Peyer's patch (tissue), 4 donors: ENCODE data around the gene CD300H. TPM values are rescaled to one million over a fixed set of nuclear protein-coding genes. Genes with fewer than 3 reads are reported as not detected.

Source experiments
- DNase-seq, 3 donors: peaks; one replicate each; pipeline ENCODE4 v3.0.0-alpha.2; 2017 to 2019
- H3K27ac ChIP-seq, 4 donors: fragments of 200-600 bp; sonication (generic); one replicate each; pipeline ENCODE4 v1.5.1; 2016 to 2019
- H3K27me3 ChIP-seq, 2 donors: fragments of 200-600 bp; sonication (generic); one replicate each; pipeline ENCODE4 v1.5.1; 2019
- H3K36me3 ChIP-seq, 3 donors: fragments of 200-600 bp; sonication (generic); one replicate each; pipeline ENCODE4 v1.5.1; 2016 to 2019
- H3K4me1 ChIP-seq, 4 donors: fragments of 200-600 bp; sonication (generic); one replicate each; pipeline ENCODE4 v1.5.1; 2016 to 2019
- H3K4me3 ChIP-seq, 4 donors: fragments of 200-600 bp; sonication (generic); 1 replicate in 3 of 4; 2 replicates in 1 of 4; pipeline ENCODE4 v1.5.1; 2016 to 2019; ENCODE audit warnings: mild to moderate bottlenecking in 1 of 4
- H3K9me3 ChIP-seq, 4 donors: fragments of 200-600 bp; sonication (generic); one replicate each; pipeline ENCODE4 v1.5.1; 2016 to 2019; ENCODE audit warnings: mild to moderate bottlenecking in 1 of 4
- POLR2A ChIP-seq, 2 donors: fragments of 450-650 bp; IDR thresholded peaks; one replicate each; pipeline ENCODE4 v1.5.1; 2017; ENCODE audit warnings: antibody characterized with exemption in 2 of 2, mild to moderate bottlenecking in 2 of 2, moderate library complexity in 2 of 2
- total RNA-seq, 4 donors: library from RNA; depleted of rRNA; stranded (reverse); fragments of >200 nt; gene quantifications; one replicate each; pipeline ENCODE4 v1.1.0, GENCODE V29; 2016
- TF ChIP-seq, protein P1 (sequence below), 6 experiments: fragments of 450-650 bp in 4 of 6; fragments of 200-600 bp in 2 of 6; sonication (generic) in 1 of 6; IDR thresholded peaks; one replicate each; pipeline ENCODE4 v1.5.1; 2017 to 2019; ENCODE audit warnings: antibody characterized with exemption in 6 of 6, mild to moderate bottlenecking in 3 of 6, moderate library complexity in 1 of 6

Gene CD300H
- total RNA-seq = not detected

DNA sequence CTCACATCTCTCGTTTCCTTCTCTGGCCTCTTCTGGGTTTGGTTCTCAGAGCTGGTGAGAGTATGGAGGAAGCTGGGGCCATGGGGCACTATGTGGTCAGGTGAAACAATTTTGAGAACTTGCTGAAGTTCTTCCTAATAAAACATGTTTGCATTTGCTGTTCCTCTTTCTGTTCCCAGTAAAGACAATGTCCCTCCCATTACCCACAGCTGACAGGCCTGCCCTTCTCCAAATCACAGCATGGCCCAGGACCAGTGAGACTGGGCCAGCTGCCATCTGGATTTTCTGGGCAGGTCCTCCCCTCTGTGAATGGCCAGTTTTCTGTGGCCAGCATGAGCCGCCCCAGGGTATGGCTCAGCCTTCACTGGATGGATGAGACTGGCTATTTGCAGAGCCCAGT, at the start of gene CD300H:
Gene CD300H, minus strand, starts transcription at position 113 of the 400 bp plus-strand sequence.
- Histone ChIP-seq H3K9me3 (no peaks in the 10 kb centered on the region), H3K27ac (no peak within 1 kb of the TSS), H3K27me3 (no peaks in the 10 kb centered on the region), H3K4me1 (no peaks in the 10 kb centered on the region), H3K36me3 (no peaks in the 10 kb centered on the region), H3K4me3 (no peak within 1 kb of the TSS)
- TF ChIP-seq, protein P1, sequence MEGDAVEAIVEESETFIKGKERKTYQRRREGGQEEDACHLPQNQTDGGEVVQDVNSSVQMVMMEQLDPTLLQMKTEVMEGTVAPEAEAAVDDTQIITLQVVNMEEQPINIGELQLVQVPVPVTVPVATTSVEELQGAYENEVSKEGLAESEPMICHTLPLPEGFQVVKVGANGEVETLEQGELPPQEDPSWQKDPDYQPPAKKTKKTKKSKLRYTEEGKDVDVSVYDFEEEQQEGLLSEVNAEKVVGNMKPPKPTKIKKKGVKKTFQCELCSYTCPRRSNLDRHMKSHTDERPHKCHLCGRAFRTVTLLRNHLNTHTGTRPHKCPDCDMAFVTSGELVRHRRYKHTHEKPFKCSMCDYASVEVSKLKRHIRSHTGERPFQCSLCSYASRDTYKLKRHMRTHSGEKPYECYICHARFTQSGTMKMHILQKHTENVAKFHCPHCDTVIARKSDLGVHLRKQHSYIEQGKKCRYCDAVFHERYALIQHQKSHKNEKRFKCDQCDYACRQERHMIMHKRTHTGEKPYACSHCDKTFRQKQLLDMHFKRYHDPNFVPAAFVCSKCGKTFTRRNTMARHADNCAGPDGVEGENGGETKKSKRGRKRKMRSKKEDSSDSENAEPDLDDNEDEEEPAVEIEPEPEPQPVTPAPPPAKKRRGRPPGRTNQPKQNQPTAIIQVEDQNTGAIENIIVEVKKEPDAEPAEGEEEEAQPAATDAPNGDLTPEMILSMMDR (IDR thresholded peaks at IDR 0.05) = no peak
- no peak for TF ChIP-seq POLR2A (IDR thresholded peaks at IDR 0.05)
- DNase-seq = no peak

- H3K36me3 ChIP-seq = no peaks in the 10 kb centered on the region
- H3K27ac ChIP-seq = no peak overlapping the region
- H3K4me3 ChIP-seq = no peak overlapping the region
- TF ChIP-seq, protein P1 (IDR thresholded peaks at IDR 0.05) = no peak
- TF ChIP-seq POLR2A (IDR thresholded peaks at IDR 0.05) = no peak
- no peak for DNase-seq
- H3K27me3 ChIP-seq = no peaks in the 10 kb centered on the region
- peaks cover 0 to 7% (median 0%) of the 10 kb centered on the region in 4 donors for H3K4me1 ChIP-seq
- no peaks in the 10 kb centered on the region for H3K9me3 ChIP-seq
Measured at GRCh38 chr17:74616696-74617095, 49.4 kb upstream of the CD300H start.

GRCh38 chr17:74612046-74612445, 44.7 kb upstream of the CD300H start:
- Histone ChIP-seq H3K27ac (no peak overlapping the region), H3K4me1 (peaks cover 0 to 7% (median 0%) of the 10 kb centered on the region in 4 donors), H3K9me3 (no peaks in the 10 kb centered on the region), H3K4me3 (no peak overlapping the region), H3K36me3 (no peaks in the 10 kb centered on the region), H3K27me3 (no peaks in the 10 kb centered on the region)
- no peak for DNase-seq
- TF ChIP-seq, protein P1 (IDR thresholded peaks at IDR 0.05) = no peak
- TF ChIP-seq POLR2A (IDR thresholded peaks at IDR 0.05) = no peak

- no peak for TF ChIP-seq POLR2A (IDR thresholded peaks at IDR 0.05)
- TF ChIP-seq, protein P1 (IDR thresholded peaks at IDR 0.05) = no peak
- Histone ChIP-seq H3K36me3 (no peaks in the 10 kb centered on the region), H3K4me1 (peaks cover 0 to 7% (median 0%) of the 10 kb centered on the region in 4 donors)
Measured at GRCh38 chr17:74610108-74610507, 42.8 kb upstream of the CD300H start.

DNA sequence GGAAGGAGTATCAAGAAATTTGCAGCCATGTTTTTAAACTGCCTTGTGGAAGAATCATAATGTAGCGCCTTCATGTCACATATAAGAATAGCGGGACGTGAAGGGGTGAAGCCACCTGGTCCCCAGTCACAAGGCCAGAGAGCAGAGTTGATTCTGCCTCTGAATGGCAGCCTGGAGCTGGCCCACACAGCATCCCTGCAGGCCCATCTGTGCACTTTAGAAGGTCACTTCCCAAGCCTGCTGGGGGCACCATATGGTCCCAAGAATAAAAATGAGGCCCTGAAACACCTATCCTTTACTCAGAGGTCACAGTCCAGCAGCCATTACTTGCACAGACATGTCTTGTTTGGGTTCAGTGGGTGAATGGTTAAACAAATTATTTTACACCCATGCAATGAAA, 41.2 kb upstream of the CD300H start:
- Histone ChIP-seq H3K4me1 (peaks cover 0 to 7% (median 0%) of the 10 kb centered on the region in 4 donors), H3K9me3 (no peaks in the 10 kb centered on the region), H3K27ac (no peak overlapping the region), H3K36me3 (no peaks in the 10 kb centered on the region), H3K27me3 (no peaks in the 10 kb centered on the region), H3K4me3 (no peak overlapping the region)
- no peak for DNase-seq
- TF ChIP-seq, protein P1 (IDR thresholded peaks at IDR 0.05) = no peak
- no peak for TF ChIP-seq POLR2A (IDR thresholded peaks at IDR 0.05)

More at GRCh38 chr17:74610108-74610507, 42.8 kb upstream of the CD300H start:
- Histone ChIP-seq H3K4me3 (no peak overlapping the region), H3K9me3 (no peaks in the 10 kb centered on the region), H3K27ac (no peak overlapping the region), H3K27me3 (no peaks in the 10 kb centered on the region)
- no peak for DNase-seq

- peaks cover 0 to under 1% (median 0%) of the 10 kb centered on the region in 4 donors for H3K4me1 ChIP-seq
- H3K27ac ChIP-seq = no peak overlapping the region
- no peaks in the 10 kb centered on the region for H3K27me3 ChIP-seq
- no peak for DNase-seq
- TF ChIP-seq, protein P1 (IDR thresholded peaks at IDR 0.05) = no peak
- no peak for TF ChIP-seq POLR2A (IDR thresholded peaks at IDR 0.05)
- H3K4me3 ChIP-seq = no peak overlapping the region
- no peaks in the 10 kb centered on the region for H3K9me3 ChIP-seq
- H3K36me3 ChIP-seq = no peaks in the 10 kb centered on the region
Measured at GRCh38 chr17:74607221-74607620, 39.9 kb upstream of the CD300H start.
